Activated naive CD8-positive, alpha-beta T cell treated with anti-CD3 and anti-CD28 coated beads for 36 hours (primary cell): ENCODE measurements around the gene IFT43. TPM values are rescaled to one million over a fixed set of nuclear protein-coding genes. Genes with fewer than 3 reads are reported as not detected.
A peak's percentile ranks its signal among the peaks of the same experiment; 100 is the strongest.

Source experiments
- DNase-seq: peaks from one replicate; pipeline ENCODE4 v3.0.0; 2021
- H3K27ac Mint-ChIP-seq: one replicate; pipeline ENCODE4 v1.8.0; 2022; ENCODE audit warnings: mild to moderate bottlenecking, moderate library complexity, mixed read lengths
- H3K27me3 Mint-ChIP-seq: one replicate; pipeline ENCODE4 v1.8.0; 2022; ENCODE audit warnings: mild to moderate bottlenecking, mixed read lengths
- H3K36me3 Mint-ChIP-seq: one replicate; pipeline ENCODE4 v1.8.0; 2021; ENCODE audit warnings: mild to moderate bottlenecking, mixed read lengths
- H3K4me1 Mint-ChIP-seq: one replicate; pipeline ENCODE4 v1.8.0; 2021; ENCODE audit warnings: mixed read lengths
- H3K4me3 Mint-ChIP-seq: one replicate; pipeline ENCODE4 v1.8.0; 2022; ENCODE audit warnings: mild to moderate bottlenecking, moderate library complexity, mixed read lengths
- H3K9me3 Mint-ChIP-seq: one replicate; pipeline ENCODE4 v1.8.0; 2022; ENCODE audit warnings: mixed read lengths
- total RNA-seq, 2 experiments: library from RNA; stranded (reverse); gene quantifications; one replicate each; pipeline ENCODE4 v1.2.3, GENCODE V29; 2021

The IFT43 gene
- total RNA-seq, 2 experiments from 2014 or later = 9.0 to 9.7 TPM

DNA sequence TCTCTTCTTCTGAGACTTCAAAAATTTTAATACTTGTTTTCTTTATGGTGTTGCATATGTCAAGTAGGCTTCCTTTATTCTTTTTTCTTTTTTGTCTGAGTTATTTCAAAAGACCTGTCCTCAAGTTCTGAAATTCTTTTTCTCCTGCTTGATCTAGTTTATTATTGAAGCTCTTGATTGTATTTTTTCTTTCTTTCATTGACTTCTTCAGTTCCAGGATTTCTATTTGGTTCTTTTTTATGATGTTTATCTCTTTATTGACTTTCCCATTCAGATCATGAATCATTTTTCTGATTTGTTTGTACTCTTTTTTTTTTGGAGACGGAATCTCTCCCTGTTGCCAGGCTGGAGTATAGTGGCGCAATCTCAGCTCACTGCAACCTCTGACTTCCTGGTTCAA, 34.1 kb downstream of the IFT43 start:
- H3K9me3 Mint-ChIP-seq = peaks cover 17% of the 10 kb centered on the region
- H3K27ac Mint-ChIP-seq = no peak overlapping the region
- DNase-seq = no peak
- H3K4me1 Mint-ChIP-seq = no peaks in the 10 kb centered on the region
- H3K27me3 Mint-ChIP-seq = no peaks in the 10 kb centered on the region
- no peak overlapping the region for H3K4me3 Mint-ChIP-seq
- peaks cover 61% of the 10 kb centered on the region for H3K36me3 Mint-ChIP-seq

DNA sequence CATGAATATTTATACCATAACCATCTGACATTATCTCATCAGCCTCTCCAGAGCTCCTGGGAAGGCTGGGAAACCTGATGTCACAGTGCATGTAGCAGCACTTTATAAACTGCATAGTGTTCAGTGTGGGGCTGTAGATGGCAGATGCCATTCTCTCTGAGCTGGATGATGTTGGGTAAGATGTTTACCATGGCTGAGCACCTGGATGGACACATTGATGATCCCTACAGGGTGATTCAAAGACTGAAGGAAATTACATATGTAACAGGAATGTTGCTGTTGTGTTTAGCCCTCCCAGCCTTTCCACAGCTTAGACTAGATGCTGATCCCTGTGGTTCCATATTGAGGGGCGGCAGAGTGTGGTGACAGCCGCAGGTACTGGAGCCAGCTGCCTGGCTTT, 37.4 kb downstream of the IFT43 start:
- DNase-seq = no peak
- peaks cover 48% of the 10 kb centered on the region for H3K36me3 Mint-ChIP-seq
- no peaks in the 10 kb centered on the region for H3K27me3 Mint-ChIP-seq
- no peak overlapping the region for H3K4me3 Mint-ChIP-seq
- peaks cover 14% of the 10 kb centered on the region for H3K9me3 Mint-ChIP-seq
- H3K27ac Mint-ChIP-seq = no peak overlapping the region
- H3K4me1 Mint-ChIP-seq = no peaks in the 10 kb centered on the region

- H3K27me3 Mint-ChIP-seq = no peaks in the 10 kb centered on the region
- no peaks in the 10 kb centered on the region for H3K4me1 Mint-ChIP-seq
- no peak overlapping the region for H3K4me3 Mint-ChIP-seq
- no peak overlapping the region for H3K27ac Mint-ChIP-seq
- H3K36me3 Mint-ChIP-seq = peaks cover 41% of the 10 kb centered on the region
- DNase-seq = no peak
- H3K9me3 Mint-ChIP-seq = peaks cover 14% of the 10 kb centered on the region
These were observed 38.2 kb downstream of the IFT43 start for GRCh38 chr14:76023757-76024156.

- peaks cover 9% of the 10 kb centered on the region for H3K9me3 Mint-ChIP-seq
- H3K4me1 Mint-ChIP-seq = no peaks in the 10 kb centered on the region
- peaks cover 37% of the 10 kb centered on the region for H3K36me3 Mint-ChIP-seq
- H3K27ac Mint-ChIP-seq = no peak overlapping the region
- no peaks in the 10 kb centered on the region for H3K27me3 Mint-ChIP-seq
- no peak for DNase-seq
- no peak overlapping the region for H3K4me3 Mint-ChIP-seq
These were observed 38.8 kb downstream of the IFT43 start for GRCh38 chr14:76024211-76024907.

- no peaks in the 10 kb centered on the region for H3K27me3 Mint-ChIP-seq
- no peaks in the 10 kb centered on the region for H3K9me3 Mint-ChIP-seq
- no peak for DNase-seq
- peaks cover 3% of the 10 kb centered on the region for H3K36me3 Mint-ChIP-seq
- H3K4me3 Mint-ChIP-seq = no peak overlapping the region
- no peak overlapping the region for H3K27ac Mint-ChIP-seq
- H3K4me1 Mint-ChIP-seq = no peaks in the 10 kb centered on the region
These were observed 49.0 kb downstream of the IFT43 start for GRCh38 chr14:76034566-76034965.

- Mint-ChIP-seq H3K36me3 (peaks cover 3% of the 10 kb centered on the region), H3K27ac (no peak overlapping the region), H3K9me3 (no peaks in the 10 kb centered on the region), H3K4me1 (no peaks in the 10 kb centered on the region), H3K4me3 (no peak overlapping the region), H3K27me3 (no peaks in the 10 kb centered on the region)
- DNase-seq = no peak
These were observed 55.1 kb downstream of the IFT43 start for GRCh38 chr14:76040704-76041103.

DNA sequence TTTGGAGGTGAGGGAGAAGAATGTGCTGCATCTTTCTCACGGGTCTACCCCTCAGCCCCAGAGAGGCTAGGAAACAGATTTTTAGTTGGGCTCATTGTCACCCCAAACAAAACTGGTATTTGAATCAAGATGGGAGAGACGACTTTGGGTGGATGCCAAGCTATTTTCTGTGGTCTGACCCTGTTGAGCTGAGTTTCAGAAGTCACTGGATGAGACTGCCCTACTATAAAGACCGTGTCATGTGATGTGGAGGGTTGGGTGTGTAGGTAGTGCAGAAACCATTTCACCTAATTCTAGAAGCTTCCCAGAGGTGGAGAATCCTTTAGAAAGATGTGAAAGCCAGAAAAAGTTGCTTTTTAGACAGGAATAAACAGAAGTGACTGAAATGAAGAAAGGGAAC, 60.2 kb downstream of the IFT43 start:
- H3K27ac Mint-ChIP-seq = no peak overlapping the region
- no peaks in the 10 kb centered on the region for H3K36me3 Mint-ChIP-seq
- no peak for DNase-seq
- no peaks in the 10 kb centered on the region for H3K27me3 Mint-ChIP-seq
- no peaks in the 10 kb centered on the region for H3K4me1 Mint-ChIP-seq
- no peak overlapping the region for H3K4me3 Mint-ChIP-seq
- H3K9me3 Mint-ChIP-seq = no peaks in the 10 kb centered on the region

DNA sequence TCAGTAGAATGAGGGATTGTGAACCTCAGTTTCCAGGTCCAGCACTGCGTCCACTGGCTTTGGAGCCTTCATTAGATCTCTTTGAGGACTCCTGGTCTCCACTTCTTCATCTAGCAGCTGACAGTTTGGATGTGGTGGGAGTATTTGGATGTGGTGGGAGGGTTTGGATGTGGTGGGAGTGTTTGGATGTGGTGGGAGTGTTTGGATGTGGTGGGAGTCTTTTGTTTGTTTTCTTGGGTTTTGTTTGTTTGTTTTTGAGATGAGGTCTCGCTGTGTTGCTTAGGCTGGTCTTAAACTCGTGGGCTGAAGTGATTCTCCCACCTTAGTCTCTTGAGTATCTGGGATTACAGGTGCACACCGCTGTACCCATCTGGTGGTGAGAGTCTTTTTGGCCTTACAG, 64.7 kb downstream of the IFT43 start:
- no peak overlapping the region for H3K4me3 Mint-ChIP-seq
- DNase-seq = no peak
- no peaks in the 10 kb centered on the region for H3K9me3 Mint-ChIP-seq
- H3K36me3 Mint-ChIP-seq = no peaks in the 10 kb centered on the region
- H3K27ac Mint-ChIP-seq = no peak overlapping the region
- no peaks in the 10 kb centered on the region for H3K4me1 Mint-ChIP-seq
- no peaks in the 10 kb centered on the region for H3K27me3 Mint-ChIP-seq

GRCh38 chr14:76050797-76051392, 65.3 kb downstream of the IFT43 start:
- Mint-ChIP-seq H3K27me3 (no peaks in the 10 kb centered on the region), H3K9me3 (no peaks in the 10 kb centered on the region), H3K4me1 (no peaks in the 10 kb centered on the region)

GRCh38 chr14:76051717-76052465, 66.3 kb downstream of the IFT43 start:
- Mint-ChIP-seq H3K27me3 (no peaks in the 10 kb centered on the region), H3K27ac (no peak overlapping the region), H3K4me3 (no peak overlapping the region), H3K4me1 (no peaks in the 10 kb centered on the region), H3K9me3 (no peaks in the 10 kb centered on the region), H3K36me3 (no peaks in the 10 kb centered on the region)
- no peak for DNase-seq

More at GRCh38 chr14:76050797-76051392, 65.3 kb downstream of the IFT43 start:
- Mint-ChIP-seq H3K27ac (no peak overlapping the region), H3K4me3 (no peak overlapping the region), H3K36me3 (no peaks in the 10 kb centered on the region)
- peak; percentile 26 for DNase-seq

GRCh38 chr14:76053572-76054355, 68.2 kb downstream of the IFT43 start:
- Mint-ChIP-seq H3K27ac (no peak overlapping the region), H3K9me3 (no peaks in the 10 kb centered on the region), H3K4me1 (no peaks in the 10 kb centered on the region), H3K4me3 (no peak overlapping the region), H3K27me3 (no peaks in the 10 kb centered on the region), H3K36me3 (no peaks in the 10 kb centered on the region)
- DNase-seq = no peak

- Mint-ChIP-seq H3K9me3 (no peaks in the 10 kb centered on the region), H3K36me3 (no peaks in the 10 kb centered on the region), H3K27ac (no peak overlapping the region), H3K27me3 (no peaks in the 10 kb centered on the region), H3K4me1 (no peaks in the 10 kb centered on the region), H3K4me3 (no peak overlapping the region)
- no peak for DNase-seq
These were observed 69.8 kb downstream of the IFT43 start for GRCh38 chr14:76055330-76055729.

GRCh38 chr14:76056128-76056527, 70.6 kb downstream of the IFT43 start:
- peaks cover 3% of the 10 kb centered on the region for H3K36me3 Mint-ChIP-seq
- no peak overlapping the region for H3K4me3 Mint-ChIP-seq
- H3K27ac Mint-ChIP-seq = no peak overlapping the region
- H3K27me3 Mint-ChIP-seq = no peaks in the 10 kb centered on the region
- no peak for DNase-seq
- H3K9me3 Mint-ChIP-seq = no peaks in the 10 kb centered on the region
- no peaks in the 10 kb centered on the region for H3K4me1 Mint-ChIP-seq

GRCh38 chr14:76057914-76058313, 72.4 kb downstream of the IFT43 start:
- Mint-ChIP-seq H3K4me3 (no peak overlapping the region), H3K27ac (no peak overlapping the region)

GRCh38 chr14:76063327-76063726, 77.8 kb downstream of the IFT43 start:
- Mint-ChIP-seq H3K27ac (no peak overlapping the region), H3K27me3 (no peaks in the 10 kb centered on the region), H3K4me1 (no peaks in the 10 kb centered on the region), H3K36me3 (peaks cover 36% of the 10 kb centered on the region), H3K4me3 (no peak overlapping the region), H3K9me3 (peaks cover 6% of the 10 kb centered on the region)
- no peak for DNase-seq

More at GRCh38 chr14:76057914-76058313, 72.4 kb downstream of the IFT43 start:
- Mint-ChIP-seq H3K27me3 (no peaks in the 10 kb centered on the region), H3K9me3 (no peaks in the 10 kb centered on the region), H3K4me1 (no peaks in the 10 kb centered on the region), H3K36me3 (peaks cover 6% of the 10 kb centered on the region)
- DNase-seq = no peak
